Measurements from ENCODE around the gene GLIPR1. TPM values are rescaled to one million over a fixed set of nuclear protein-coding genes. Genes with fewer than 3 reads are reported as not detected.

GLIPR1 gene
- total RNA-seq, 2 donors from 2014 or later: 0.22 to 0.29 TPM

GRCh38 chr12:75529316-75529715 is 48.8 kb downstream of the GLIPR1 start:
- Mint-ChIP-seq H3K36me3 (ENCODE audit: low read depth) (no peaks in the 10 kb centered on the region), H3K27me3 (ENCODE audit: insufficient read depth) (no peaks in the 10 kb centered on the region), H3K27ac (no peak overlapping the region), H3K4me1 (peaks cover 4% of the 10 kb centered on the region), H3K9me3 (no peaks in the 10 kb centered on the region), H3K4me3 (no peak overlapping the region)
- Histone ChIP-seq H3K4me1 (ENCODE audit: control insufficient read depth, insufficient read depth, low read length) (no peaks in the 10 kb centered on the region), H3K36me3 (ENCODE audit: control insufficient read depth, insufficient read depth, low read length) (no peaks in the 10 kb centered on the region), H3K27me3 (ENCODE audit: control insufficient read depth, insufficient read depth, low read length, poor library complexity, severe bottlenecking) (no peaks in the 10 kb centered on the region), H3K9ac (ENCODE audit: extremely low read depth, low read length, poor library complexity, severe bottlenecking) (no peak overlapping the region), H3K27ac (ENCODE audit: low read depth, low read length) (no peak overlapping the region), H3K4me3 (ENCODE audit: low read length) (no peak overlapping the region), H3K9me3 (ENCODE audit: control insufficient read depth, low read length) (no peaks in the 10 kb centered on the region)
- TF ChIP-seq CTCF (conservative IDR thresholded peaks at IDR 0.05): no peak
- WGBS, 2 experiments (ENCODE audit: insufficient coverage in 1 of 2, insufficient read length in 1 of 2): 100% methylated on average over 1 of the region's 1 CpG
- DNase-seq: no peak

GRCh38 chr12:75529826-75530225 is 49.3 kb downstream of the GLIPR1 start:
- no peak overlapping the region for H3K4me3 Mint-ChIP-seq
- H3K4me3 ChIP-seq (ENCODE audit: low read length): no peak overlapping the region
- no peak overlapping the region for H3K27ac ChIP-seq (ENCODE audit: low read depth, low read length)
- no peaks in the 10 kb centered on the region for H3K9me3 Mint-ChIP-seq
- no peak overlapping the region for H3K9ac ChIP-seq (ENCODE audit: extremely low read depth, low read length, poor library complexity, severe bottlenecking)
- DNase-seq: no peak
- H3K27ac Mint-ChIP-seq: no peak overlapping the region
- no peaks in the 10 kb centered on the region for H3K27me3 ChIP-seq (ENCODE audit: control insufficient read depth, insufficient read depth, low read length, poor library complexity, severe bottlenecking)
- no peak for TF ChIP-seq CTCF (conservative IDR thresholded peaks at IDR 0.05)
- H3K36me3 Mint-ChIP-seq (ENCODE audit: low read depth): no peaks in the 10 kb centered on the region
- 91% methylated on average over 1 of the region's 1 CpG; no CpG with 5 or more reads in 1 of the 2 experiments for WGBS, 2 experiments (ENCODE audit: insufficient coverage in 1 of 2, insufficient read length in 1 of 2)
- peaks cover 4% of the 10 kb centered on the region for H3K4me1 Mint-ChIP-seq
- H3K4me1 ChIP-seq (ENCODE audit: control insufficient read depth, insufficient read depth, low read length): no peaks in the 10 kb centered on the region
- no peaks in the 10 kb centered on the region for H3K27me3 Mint-ChIP-seq (ENCODE audit: insufficient read depth)
- H3K36me3 ChIP-seq (ENCODE audit: control insufficient read depth, insufficient read depth, low read length): no peaks in the 10 kb centered on the region
- H3K9me3 ChIP-seq (ENCODE audit: control insufficient read depth, low read length): no peaks in the 10 kb centered on the region

DNA sequence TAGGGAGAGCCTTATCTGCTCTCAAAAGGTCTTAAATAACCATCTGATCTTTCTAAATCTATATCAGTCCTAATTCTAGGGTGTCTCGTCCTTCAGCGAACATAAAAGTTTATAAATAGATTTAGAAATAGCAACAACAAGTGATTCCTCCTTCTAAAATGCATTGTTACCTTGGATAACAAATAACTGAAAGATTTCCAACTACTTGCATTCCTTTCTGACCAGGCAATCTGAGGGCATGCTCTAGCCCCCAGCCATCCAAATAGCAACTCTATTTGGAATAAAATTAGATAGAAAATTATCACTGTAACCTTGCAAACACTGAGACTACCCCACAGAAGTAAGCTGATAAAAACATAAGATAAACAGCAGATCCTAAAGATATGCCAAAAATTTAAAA is 52.7 kb downstream of the GLIPR1 start:
- Histone ChIP-seq H3K27me3 (ENCODE audit: control insufficient read depth, insufficient read depth, low read length, poor library complexity, severe bottlenecking) (no peaks in the 10 kb centered on the region), H3K27ac (ENCODE audit: low read depth, low read length) (no peak overlapping the region)
- no CpG with 5 or more reads among the region's 2 CpGs for WGBS, 2 experiments (ENCODE audit: insufficient coverage in 1 of 2, insufficient read length in 1 of 2)

More for the DNA sequence above, 52.7 kb downstream of the GLIPR1 start:
- no peak overlapping the region for H3K4me3 Mint-ChIP-seq
- Histone ChIP-seq H3K9ac (ENCODE audit: extremely low read depth, low read length, poor library complexity, severe bottlenecking) (no peak overlapping the region), H3K4me3 (ENCODE audit: low read length) (no peak overlapping the region), H3K36me3 (ENCODE audit: control insufficient read depth, insufficient read depth, low read length) (no peaks in the 10 kb centered on the region), H3K9me3 (ENCODE audit: control insufficient read depth, low read length) (no peaks in the 10 kb centered on the region), H3K4me1 (ENCODE audit: control insufficient read depth, insufficient read depth, low read length) (no peaks in the 10 kb centered on the region)
- H3K27ac Mint-ChIP-seq: no peak overlapping the region
- H3K4me1 Mint-ChIP-seq: no peaks in the 10 kb centered on the region
- TF ChIP-seq CTCF (conservative IDR thresholded peaks at IDR 0.05): no peak
- H3K36me3 Mint-ChIP-seq (ENCODE audit: low read depth): no peaks in the 10 kb centered on the region
- no peak for DNase-seq
- H3K9me3 Mint-ChIP-seq: no peaks in the 10 kb centered on the region
- H3K27me3 Mint-ChIP-seq (ENCODE audit: insufficient read depth): no peaks in the 10 kb centered on the region

Data from endodermal cell (in vitro differentiated cells).